Measurements from ENCODE around the gene SLC9A7.

Gene SLC9A7

GRCh38 chrX:46601283-46601682 is 157.6 kb downstream of the SLC9A7 start:
- peaks cover under 1% of the 10 kb centered on the region; the same call in 1 of the 2 replicates for H3K36me3 ChIP-seq (ENCODE audit: insufficient read depth, low read length)
- H3K9me3 ChIP-seq (ENCODE audit: insufficient read depth, low read depth, low read length), result no peaks in the 10 kb centered on the region
- no peaks in the 10 kb centered on the region for H3K4me1 ChIP-seq (ENCODE audit: insufficient read depth, low read length)
- no peak overlapping the region for H3K9ac ChIP-seq (ENCODE audit: low read depth, low read length)
- WGBS, result 74% methylated on average over 5 of the region's 6 CpGs
- H3K27me3 ChIP-seq (ENCODE audit: insufficient read depth, low read length), result no peaks in the 10 kb centered on the region
- H3K4me3 ChIP-seq (ENCODE audit: low read length), result no peak overlapping the region
- H3K27ac ChIP-seq (ENCODE audit: low read depth, low read length), result no peak overlapping the region

- no peak overlapping the region for H3K9ac ChIP-seq (ENCODE audit: low read depth, low read length)
- H3K27ac ChIP-seq (ENCODE audit: low read depth, low read length), result no peak overlapping the region
- 11% methylated on average over 1 of the region's 1 CpG for WGBS
- no peaks in the 10 kb centered on the region for H3K9me3 ChIP-seq (ENCODE audit: insufficient read depth, low read depth, low read length)
- H3K36me3 ChIP-seq (ENCODE audit: insufficient read depth, low read length), result no peaks in the 10 kb centered on the region; the same call in 1 of the 2 replicates
- H3K27me3 ChIP-seq (ENCODE audit: insufficient read depth, low read length), result no peaks in the 10 kb centered on the region
- H3K4me1 ChIP-seq (ENCODE audit: insufficient read depth, low read length), result no peaks in the 10 kb centered on the region
- no peak overlapping the region for H3K4me3 ChIP-seq (ENCODE audit: low read length)
Measured at GRCh38 chrX:46599051-46599560, 159.8 kb downstream of the SLC9A7 start.

GRCh38 chrX:46597771-46598170 is 161.1 kb downstream of the SLC9A7 start:
- no peaks in the 10 kb centered on the region for H3K4me1 ChIP-seq (ENCODE audit: insufficient read depth, low read length)
- H3K9me3 ChIP-seq (ENCODE audit: insufficient read depth, low read depth, low read length), result no peaks in the 10 kb centered on the region
- no peak overlapping the region for H3K27ac ChIP-seq (ENCODE audit: low read depth, low read length)
- WGBS, result 89% methylated on average over 5 of the region's 6 CpGs
- no peaks in the 10 kb centered on the region; the same call in 1 of the 2 replicates for H3K36me3 ChIP-seq (ENCODE audit: insufficient read depth, low read length)
- no peak overlapping the region for H3K9ac ChIP-seq (ENCODE audit: low read depth, low read length)
- H3K27me3 ChIP-seq (ENCODE audit: insufficient read depth, low read length), result no peaks in the 10 kb centered on the region
- no peak overlapping the region for H3K4me3 ChIP-seq (ENCODE audit: low read length)

GRCh38 chrX:46597208-46597607 is 161.7 kb downstream of the SLC9A7 start:
- no peak overlapping the region for H3K27ac ChIP-seq (ENCODE audit: low read depth, low read length)
- 93% methylated on average over 6 of the region's 8 CpGs for WGBS
- H3K27me3 ChIP-seq (ENCODE audit: insufficient read depth, low read length), result no peaks in the 10 kb centered on the region
- H3K4me3 ChIP-seq (ENCODE audit: low read length), result no peak overlapping the region
- no peak overlapping the region for H3K9ac ChIP-seq (ENCODE audit: low read depth, low read length)
- no peaks in the 10 kb centered on the region for H3K4me1 ChIP-seq (ENCODE audit: insufficient read depth, low read length)
- H3K36me3 ChIP-seq (ENCODE audit: insufficient read depth, low read length), result no peaks in the 10 kb centered on the region; the same call in 1 of the 2 replicates
- H3K9me3 ChIP-seq (ENCODE audit: insufficient read depth, low read depth, low read length), result no peaks in the 10 kb centered on the region

- Histone ChIP-seq H3K9me3 (ENCODE audit: insufficient read depth, low read depth, low read length) (no peaks in the 10 kb centered on the region), H3K36me3 (ENCODE audit: insufficient read depth, low read length) (no peaks in the 10 kb centered on the region; the same call in 1 of the 2 replicates), H3K27ac (ENCODE audit: low read depth, low read length) (no peak overlapping the region), H3K27me3 (ENCODE audit: insufficient read depth, low read length) (no peaks in the 10 kb centered on the region), H3K9ac (ENCODE audit: low read depth, low read length) (no peak overlapping the region), H3K4me3 (ENCODE audit: low read length) (no peak overlapping the region), H3K4me1 (ENCODE audit: insufficient read depth, low read length) (no peaks in the 10 kb centered on the region)
- WGBS, result no CpG with 5 or more reads among the region's 1 CpG
Measured at GRCh38 chrX:46595084-46595483, 163.8 kb downstream of the SLC9A7 start.

- WGBS, result 80% methylated on average over 5 of the region's 7 CpGs
- no peaks in the 10 kb centered on the region for H3K27me3 ChIP-seq (ENCODE audit: insufficient read depth, low read length)
- no peak overlapping the region for H3K9ac ChIP-seq (ENCODE audit: low read depth, low read length)
- no peaks in the 10 kb centered on the region for H3K36me3 ChIP-seq (ENCODE audit: insufficient read depth, low read length)
- H3K4me3 ChIP-seq (ENCODE audit: low read length), result no peak overlapping the region
- H3K27ac ChIP-seq (ENCODE audit: low read depth, low read length), result no peak overlapping the region
- H3K9me3 ChIP-seq (ENCODE audit: insufficient read depth, low read depth, low read length), result no peaks in the 10 kb centered on the region
- H3K4me1 ChIP-seq (ENCODE audit: insufficient read depth, low read length), result peaks cover 24% of the 10 kb centered on the region
Measured at GRCh38 chrX:46589977-46590723, 168.8 kb downstream of the SLC9A7 start.

- Histone ChIP-seq H3K27ac (ENCODE audit: low read depth, low read length) (peak overlapping the region; percentile 76; the same call in 1 of the 2 replicates), H3K9me3 (ENCODE audit: insufficient read depth, low read depth, low read length) (no peaks in the 10 kb centered on the region), H3K4me1 (ENCODE audit: insufficient read depth, low read length) (peaks cover 30% of the 10 kb centered on the region), H3K9ac (ENCODE audit: low read depth, low read length) (no peak overlapping the region), H3K27me3 (ENCODE audit: insufficient read depth, low read length) (no peaks in the 10 kb centered on the region), H3K4me3 (ENCODE audit: low read length) (peak overlapping the region; percentile 28), H3K36me3 (ENCODE audit: insufficient read depth, low read length) (no peaks in the 10 kb centered on the region)
- WGBS, result 11% methylated on average over 3 of the region's 4 CpGs
Measured at GRCh38 chrX:46588263-46588662, 170.7 kb downstream of the SLC9A7 start.

GRCh38 chrX:46587753-46588171 is 171.2 kb downstream of the SLC9A7 start:
- Histone ChIP-seq H3K27me3 (ENCODE audit: insufficient read depth, low read length) (no peaks in the 10 kb centered on the region), H3K4me1 (ENCODE audit: insufficient read depth, low read length) (peaks cover 34% of the 10 kb centered on the region), H3K9me3 (ENCODE audit: insufficient read depth, low read depth, low read length) (no peaks in the 10 kb centered on the region), H3K4me3 (ENCODE audit: low read length) (peak overlapping the region; percentile 28), H3K9ac (ENCODE audit: low read depth, low read length) (no peak overlapping the region), H3K27ac (ENCODE audit: low read depth, low read length) (peak overlapping the region; percentile 76; the same call in 1 of the 2 replicates), H3K36me3 (ENCODE audit: insufficient read depth, low read length) (no peaks in the 10 kb centered on the region)
- WGBS, result 19% methylated on average over 4 of the region's 5 CpGs

- Histone ChIP-seq H3K36me3 (ENCODE audit: insufficient read depth, low read length) (no peaks in the 10 kb centered on the region), H3K27me3 (ENCODE audit: insufficient read depth, low read length) (no peaks in the 10 kb centered on the region), H3K4me1 (ENCODE audit: insufficient read depth, low read length) (peaks cover 40% of the 10 kb centered on the region), H3K9me3 (ENCODE audit: insufficient read depth, low read depth, low read length) (no peaks in the 10 kb centered on the region), H3K9ac (ENCODE audit: low read depth, low read length) (no peak overlapping the region), H3K4me3 (ENCODE audit: low read length) (no peak overlapping the region), H3K27ac (ENCODE audit: low read depth, low read length) (peak overlapping the region; percentile 76; the same call in 1 of the 2 replicates)
- 40% methylated on average over 4 of the region's 5 CpGs for WGBS
Measured at GRCh38 chrX:46587158-46587557, 171.8 kb downstream of the SLC9A7 start.

GRCh38 chrX:46584736-46585135 is 174.2 kb downstream of the SLC9A7 start:
- Histone ChIP-seq H3K36me3 (ENCODE audit: insufficient read depth, low read length) (no peaks in the 10 kb centered on the region), H3K9me3 (ENCODE audit: insufficient read depth, low read depth, low read length) (no peaks in the 10 kb centered on the region), H3K27ac (ENCODE audit: low read depth, low read length) (no peak overlapping the region), H3K9ac (ENCODE audit: low read depth, low read length) (no peak overlapping the region), H3K27me3 (ENCODE audit: insufficient read depth, low read length) (no peaks in the 10 kb centered on the region), H3K4me3 (ENCODE audit: low read length) (no peak overlapping the region), H3K4me1 (ENCODE audit: insufficient read depth, low read length) (peaks cover 42% of the 10 kb centered on the region)
- 92% methylated on average over 1 of the region's 2 CpGs for WGBS

GRCh38 chrX:46582966-46583365 is 176.0 kb downstream of the SLC9A7 start:
- Histone ChIP-seq H3K27ac (ENCODE audit: low read depth, low read length) (peak overlapping the region; percentile 64; the same call in 1 of the 2 replicates), H3K9me3 (ENCODE audit: insufficient read depth, low read depth, low read length) (no peaks in the 10 kb centered on the region), H3K9ac (ENCODE audit: low read depth, low read length) (0 out of 2 replicates have a peak overlapping the region, but pooled peaks have one; percentile 7), H3K4me1 (ENCODE audit: insufficient read depth, low read length) (peaks cover 34% of the 10 kb centered on the region), H3K4me3 (ENCODE audit: low read length) (no peak overlapping the region), H3K36me3 (ENCODE audit: insufficient read depth, low read length) (peaks cover 3% of the 10 kb centered on the region; the same call in 1 of the 2 replicates), H3K27me3 (ENCODE audit: insufficient read depth, low read length) (no peaks in the 10 kb centered on the region)
- WGBS, result 25% methylated on average over 1 of the region's 1 CpG

Data from HUES64 (cell line).